Smooth muscle cell (in vitro differentiated cells): ENCODE results near the gene SSBP2. TPM values are rescaled to one million over a fixed set of nuclear protein-coding genes. Genes with fewer than 3 reads are reported as not detected.

ENCODE experiments used
- DNase-seq: peaks from one replicate; lab custom pipeline; 2025; ENCODE audit not compliant: unreplicated experiment; lab: John Stamatoyannopoulos, UW
- H2AFZ ChIP-seq: fragments of 200-600 bp; sonication (generic); 2 replicates; pipeline ENCODE4 v1.6.0; 2016; ENCODE audit warnings: antibody characterized with exemption, low read depth, mild to moderate bottlenecking
- H3F3A ChIP-seq: fragments of 200-600 bp; sonication (generic); 2 replicates; pipeline ENCODE4 v1.6.0; 2017; ENCODE audit warnings: antibody characterized with exemption, low read depth
- H3K27ac ChIP-seq: fragments of 200-600 bp; sonication (generic); 2 replicates; pipeline ENCODE4 v1.5.1; 2016; ENCODE audit warnings: low read depth, mild to moderate bottlenecking
- H3K27me3 ChIP-seq: fragments of 200-600 bp; sonication (generic); 2 replicates; pipeline ENCODE4 v1.6.1; 2016; ENCODE audit warnings: low read depth, mild to moderate bottlenecking
- H3K36me3 ChIP-seq: fragments of 200-600 bp; sonication (generic); 2 replicates; pipeline ENCODE4 v1.5.1; 2016; ENCODE audit warnings: low read depth
- H3K4me1 ChIP-seq: fragments of 200-600 bp; sonication (generic); 2 replicates; pipeline ENCODE4 v1.5.1; 2016; ENCODE audit warnings: low read depth
- H3K4me2 ChIP-seq: fragments of 200-600 bp; sonication (generic); 2 replicates; pipeline ENCODE4 v1.6.0; 2016; ENCODE audit warnings: mild to moderate bottlenecking
- H3K4me3 ChIP-seq: fragments of 200-600 bp; sonication (generic); 2 replicates; pipeline ENCODE4 v1.5.1; 2016; ENCODE audit warnings: mild to moderate bottlenecking
- H3K79me2 ChIP-seq: fragments of 200-600 bp; sonication (generic); 2 replicates; pipeline ENCODE4 v1.6.0; 2016; ENCODE audit warnings: low read depth, mild to moderate bottlenecking
- H3K9ac ChIP-seq: fragments of 200-600 bp; sonication (generic); 2 replicates; pipeline ENCODE4 v1.6.0; 2016; ENCODE audit warnings: low read depth
- H3K9me3 ChIP-seq: fragments of 200-600 bp; sonication (generic); replicated peaks from 2 replicates; pipeline ENCODE4 v1.5.1; 2016; ENCODE audit warnings: low read depth
- H4K20me1 ChIP-seq: fragments of 200-600 bp; sonication (generic); 2 replicates; pipeline ENCODE4 v1.6.0; 2016; ENCODE audit warnings: low read depth
- WGBS: methylation state at CpG from one replicate; pipeline ENCODE4 v1.1.7; 2016; ENCODE audit warnings: low lambda C conversion rate; 5-methylcytosine and 5-hydroxymethylcytosine counted together
- polyA plus RNA-seq: library from polyadenylated mRNA; unstranded; fragments of >200 nt; fragmentation: Nextera tagmentation; extraction: Ambion mirVana; gene quantifications from 2 replicates; pipeline ENCODE4 v1.2.1, GENCODE V29; 2016
- total RNA-seq: library from RNA; depleted of rRNA; stranded (reverse); fragments of >200 nt; gene quantifications from 2 replicates; pipeline ENCODE4 v1.2.3, GENCODE V29; 2014
- TF ChIP-seq, protein P1 (sequence below): fragments of 200-600 bp; sonication (generic); IDR thresholded peaks from 2 replicates; pipeline ENCODE4 v1.5.1; 2017; ENCODE audit warnings: borderline replicate concordance, mild to moderate bottlenecking, antibody characterized with exemption; ENCODE audit not compliant: insufficient read depth, poor library complexity, severe bottlenecking

The SSBP2 gene
- total and polyA plus RNA-seq, 2 experiments from 2014 or later, result 44.0 to 48.0 TPM

DNA sequence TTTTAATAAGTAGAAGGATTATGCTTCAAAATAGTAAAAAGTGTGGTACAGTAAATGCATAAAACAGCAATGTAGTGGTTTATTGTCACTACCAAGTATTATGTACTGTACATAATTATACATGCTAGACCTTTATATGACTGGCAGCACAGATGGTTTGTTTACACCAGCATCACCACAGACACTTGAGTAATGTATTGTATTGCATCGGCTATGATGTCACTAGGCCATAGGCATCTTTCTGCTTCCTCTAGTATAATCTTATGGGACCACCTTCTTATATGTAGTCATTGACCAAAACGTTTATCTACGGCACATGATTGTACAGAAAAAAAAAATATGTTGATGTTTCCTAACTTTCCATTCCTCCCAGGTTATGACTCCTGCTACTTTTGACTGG is 31.9 kb upstream of the SSBP2 start:
- H3K4me3 ChIP-seq, result no peak overlapping the region
- no peaks in the 10 kb centered on the region for H3K9me3 ChIP-seq
- TF ChIP-seq, protein P1, sequence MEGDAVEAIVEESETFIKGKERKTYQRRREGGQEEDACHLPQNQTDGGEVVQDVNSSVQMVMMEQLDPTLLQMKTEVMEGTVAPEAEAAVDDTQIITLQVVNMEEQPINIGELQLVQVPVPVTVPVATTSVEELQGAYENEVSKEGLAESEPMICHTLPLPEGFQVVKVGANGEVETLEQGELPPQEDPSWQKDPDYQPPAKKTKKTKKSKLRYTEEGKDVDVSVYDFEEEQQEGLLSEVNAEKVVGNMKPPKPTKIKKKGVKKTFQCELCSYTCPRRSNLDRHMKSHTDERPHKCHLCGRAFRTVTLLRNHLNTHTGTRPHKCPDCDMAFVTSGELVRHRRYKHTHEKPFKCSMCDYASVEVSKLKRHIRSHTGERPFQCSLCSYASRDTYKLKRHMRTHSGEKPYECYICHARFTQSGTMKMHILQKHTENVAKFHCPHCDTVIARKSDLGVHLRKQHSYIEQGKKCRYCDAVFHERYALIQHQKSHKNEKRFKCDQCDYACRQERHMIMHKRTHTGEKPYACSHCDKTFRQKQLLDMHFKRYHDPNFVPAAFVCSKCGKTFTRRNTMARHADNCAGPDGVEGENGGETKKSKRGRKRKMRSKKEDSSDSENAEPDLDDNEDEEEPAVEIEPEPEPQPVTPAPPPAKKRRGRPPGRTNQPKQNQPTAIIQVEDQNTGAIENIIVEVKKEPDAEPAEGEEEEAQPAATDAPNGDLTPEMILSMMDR, result no peak
- no peak overlapping the region for H3K27ac ChIP-seq
- H3K27me3 ChIP-seq, result no peaks in the 10 kb centered on the region
- 97% methylated on average over 3 of the region's 3 CpGs for WGBS
- H4K20me1 ChIP-seq, result no peaks in the 10 kb centered on the region
- no peak overlapping the region for H3K9ac ChIP-seq
- peaks cover 8% of the 10 kb centered on the region for H3F3A ChIP-seq
- H3K79me2 ChIP-seq, result no peaks in the 10 kb centered on the region
- H3K4me1 ChIP-seq, result peaks cover 13% of the 10 kb centered on the region
- DNase-seq, result no peak
- H3K36me3 ChIP-seq, result no peaks in the 10 kb centered on the region
- H3K4me2 ChIP-seq, result no peak overlapping the region
- no peak overlapping the region for H2AFZ ChIP-seq

DNA sequence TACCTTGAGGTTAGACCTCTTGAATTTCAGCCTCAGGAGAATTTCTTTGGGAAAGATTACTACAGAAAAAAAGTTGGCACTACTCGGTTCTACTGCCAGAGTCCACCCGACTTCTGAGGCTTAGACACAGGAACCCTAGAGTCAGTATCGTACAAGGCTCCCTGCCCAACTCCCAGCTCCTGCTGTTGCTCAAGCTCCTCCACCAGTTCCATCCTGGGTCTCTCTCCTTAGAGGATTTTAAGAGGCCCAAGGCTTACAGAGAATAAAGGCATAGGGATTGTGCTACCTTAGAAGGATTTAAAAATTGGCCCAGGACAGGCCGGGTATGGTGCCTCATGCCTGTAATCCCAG is 29.0 kb upstream of the SSBP2 start:
- Histone ChIP-seq H3K79me2 (no peaks in the 10 kb centered on the region), H3K4me3 (no peak overlapping the region), H3K27me3 (no peaks in the 10 kb centered on the region), H3F3A (no peaks in the 10 kb centered on the region), H3K4me1 (no peaks in the 10 kb centered on the region), H3K9ac (no peak overlapping the region), H4K20me1 (no peaks in the 10 kb centered on the region), H3K4me2 (no peak overlapping the region), H2AFZ (no peak overlapping the region), H3K27ac (no peak overlapping the region), H3K9me3 (no peaks in the 10 kb centered on the region), H3K36me3 (no peaks in the 10 kb centered on the region)
- no peak for DNase-seq
- TF ChIP-seq, protein P1, result no peak
- WGBS, result 97% methylated on average over 4 of the region's 4 CpGs

DNA sequence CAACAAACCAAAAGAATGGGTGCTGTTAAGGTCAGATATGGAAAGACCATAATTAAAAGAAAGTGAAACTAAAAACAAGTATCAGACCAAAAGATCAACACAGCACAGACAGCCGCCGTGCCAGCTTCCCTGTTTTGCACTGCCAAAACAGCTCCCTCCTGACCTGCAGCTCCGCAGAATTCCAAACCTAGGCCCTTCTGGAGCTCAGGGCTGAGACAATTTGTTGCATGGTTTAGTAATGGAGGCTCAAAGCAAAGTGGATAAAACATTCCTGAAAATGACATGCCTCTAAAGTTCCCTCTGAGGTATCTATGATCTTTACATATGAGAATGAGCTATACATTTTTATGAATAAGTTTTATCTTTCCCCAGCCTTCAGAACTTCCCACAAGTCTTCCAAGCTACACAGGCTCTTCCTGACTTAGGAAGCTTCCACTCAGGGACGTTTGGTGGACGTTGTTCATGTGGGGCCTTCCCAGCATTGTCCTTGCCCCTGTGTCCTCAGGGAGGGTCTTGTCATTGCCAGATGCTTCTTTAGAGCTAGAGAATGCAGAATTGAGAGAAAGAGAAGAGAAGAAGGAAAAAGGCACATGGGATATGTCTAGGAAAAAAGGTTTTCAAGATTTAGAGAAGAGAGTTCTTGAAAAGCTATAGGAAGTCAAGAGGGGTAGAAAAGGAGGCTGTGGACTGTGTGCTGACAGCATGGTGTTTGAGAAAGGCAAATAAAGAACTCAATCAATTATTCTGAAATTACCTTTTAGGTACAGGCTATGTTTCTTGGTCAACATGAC is 28.4 kb upstream of the SSBP2 start:
- Histone ChIP-seq H2AFZ (peak overlapping the region; percentile 86), H3K4me1 (no peaks in the 10 kb centered on the region), H3K27me3 (no peaks in the 10 kb centered on the region), H3K27ac (peak overlapping the region; percentile 18), H3F3A (no peaks in the 10 kb centered on the region), H3K4me2 (peak overlapping the region; percentile 75), H3K4me3 (peak overlapping the region; percentile 21), H3K9ac (no peak overlapping the region), H3K36me3 (no peaks in the 10 kb centered on the region), H4K20me1 (no peaks in the 10 kb centered on the region), H3K9me3 (no peaks in the 10 kb centered on the region), H3K79me2 (no peaks in the 10 kb centered on the region)
- TF ChIP-seq, protein P1, result no peak
- WGBS, result 72% methylated on average over 5 of the region's 5 CpGs
- no peak for DNase-seq

DNA sequence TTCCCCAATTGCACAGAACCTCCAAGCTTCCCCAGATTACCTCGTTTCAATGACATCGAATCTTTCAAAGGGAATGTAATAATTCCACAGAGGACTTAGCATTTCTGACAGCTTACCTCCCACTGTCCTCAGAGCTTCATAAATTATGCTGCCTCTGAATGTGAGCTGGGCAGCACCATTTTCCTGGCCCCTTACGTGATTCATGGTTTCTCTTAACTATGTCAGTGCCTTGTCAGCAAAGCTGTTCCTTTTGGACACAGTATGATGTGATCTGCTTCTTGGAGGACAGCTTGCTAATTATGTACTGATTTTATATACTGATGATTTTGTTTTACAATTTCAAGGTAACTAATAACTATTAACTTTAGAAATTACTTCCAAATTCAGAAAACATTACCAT is 27.7 kb upstream of the SSBP2 start:
- H3K9me3 ChIP-seq, result no peaks in the 10 kb centered on the region
- H3K4me3 ChIP-seq, result peak overlapping the region; percentile 21
- no peaks in the 10 kb centered on the region for H4K20me1 ChIP-seq
- DNase-seq, result no peak
- WGBS, result 31% methylated on average over 3 of the region's 3 CpGs
- H3K4me2 ChIP-seq, result peak overlapping the region; percentile 75
- no peaks in the 10 kb centered on the region for H3K27me3 ChIP-seq
- no peaks in the 10 kb centered on the region for H3K79me2 ChIP-seq
- peak overlapping the region; percentile 86 for H2AFZ ChIP-seq
- no peaks in the 10 kb centered on the region for H3F3A ChIP-seq
- no peaks in the 10 kb centered on the region for H3K36me3 ChIP-seq
- no peak overlapping the region for H3K9ac ChIP-seq
- H3K4me1 ChIP-seq, result no peaks in the 10 kb centered on the region
- TF ChIP-seq, protein P1, result no peak
- peak overlapping the region; percentile 18 for H3K27ac ChIP-seq
